Measurements from ENCODE around the gene TAS2R30.
A peak's percentile ranks its signal among the peaks of the same experiment; 100 is the strongest.

TAS2R30 gene, protein sequence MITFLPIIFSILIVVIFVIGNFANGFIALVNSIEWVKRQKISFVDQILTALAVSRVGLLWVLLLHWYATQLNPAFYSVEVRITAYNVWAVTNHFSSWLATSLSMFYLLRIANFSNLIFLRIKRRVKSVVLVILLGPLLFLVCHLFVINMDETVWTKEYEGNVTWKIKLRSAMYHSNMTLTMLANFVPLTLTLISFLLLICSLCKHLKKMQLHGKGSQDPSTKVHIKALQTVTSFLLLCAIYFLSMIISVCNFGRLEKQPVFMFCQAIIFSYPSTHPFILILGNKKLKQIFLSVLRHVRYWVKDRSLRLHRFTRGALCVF

GRCh38 chr12:11134305-11134704 is at the start of gene TAS2R30:
TSS of gene TAS2R30 (minus strand) at chr12:11134644. CDS start at chr12:11134244, 400 bp downstream.
- DNase-seq: no peak

DNA sequence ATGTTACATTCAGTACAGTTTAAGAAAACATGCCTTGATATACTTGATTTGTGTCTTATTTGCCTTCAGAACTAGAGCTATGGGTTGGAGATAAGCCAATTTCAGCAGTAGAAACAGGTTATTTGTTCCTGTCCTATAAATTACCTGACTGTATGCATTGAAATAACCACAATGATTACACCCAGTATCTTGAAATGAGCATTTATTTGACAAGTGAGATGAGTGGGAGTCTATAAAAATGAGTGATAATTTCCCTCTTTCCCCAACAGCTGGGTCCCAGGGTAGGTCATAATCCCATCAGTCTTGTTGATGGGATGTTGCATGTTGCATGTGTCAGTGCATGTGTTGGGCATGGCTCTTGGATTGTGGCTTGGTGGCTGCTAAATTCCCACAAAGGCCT is 48.6 kb upstream of the TAS2R30 start:
- no peak for DNase-seq

GRCh38 chr12:11182529-11182928 is 48.1 kb upstream of the TAS2R30 start:
- DNase-seq: no peak

- DNase-seq: no peak
Observed at GRCh38 chr12:11178250-11178649, 43.8 kb upstream of the TAS2R30 start.

GRCh38 chr12:11174022-11174421 is 39.6 kb upstream of the TAS2R30 start:
- no peak for DNase-seq

GRCh38 chr12:11171969-11172675 is 37.7 kb upstream of the TAS2R30 start:
- no peak for DNase-seq

DNA sequence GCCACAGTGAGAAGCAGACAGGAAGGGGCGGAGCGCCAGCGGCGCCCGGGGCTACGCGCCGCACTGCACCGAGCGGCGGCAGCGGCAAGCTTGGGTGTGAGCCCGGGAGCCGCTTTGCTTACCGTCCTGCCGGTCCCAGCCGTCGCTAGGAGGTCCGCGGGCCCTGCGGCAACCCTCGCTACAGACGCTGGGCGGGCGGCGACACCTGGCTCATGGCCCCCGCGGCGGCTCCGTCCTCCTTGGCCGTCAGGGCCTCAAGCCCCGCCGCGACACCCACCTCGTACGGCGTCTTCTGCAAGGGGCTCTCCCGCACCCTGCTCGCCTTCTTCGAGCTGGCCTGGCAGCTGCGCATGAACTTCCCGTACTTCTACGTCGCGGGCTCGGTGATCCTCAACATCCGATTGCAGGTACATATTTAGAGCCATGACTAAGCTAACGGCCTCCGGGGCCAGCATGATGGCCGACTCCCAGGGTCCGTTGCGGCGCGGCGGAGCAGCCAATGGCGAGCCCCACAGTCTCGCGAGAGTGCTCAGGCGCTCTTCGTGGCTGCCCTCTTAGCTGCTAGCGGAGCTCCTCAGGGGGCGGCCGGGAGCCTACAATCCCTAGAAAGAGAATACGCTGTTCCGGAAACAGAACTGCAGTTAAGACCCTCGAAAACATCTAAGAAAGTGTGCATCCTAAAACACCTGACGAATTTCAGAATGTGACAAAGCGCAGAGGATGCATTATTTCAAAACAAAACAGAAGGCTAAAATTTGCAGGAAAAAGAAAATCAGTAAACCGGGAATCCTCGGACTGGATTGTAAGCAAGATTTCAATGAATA is 36.9 kb upstream of the TAS2R30 start, which contains the start of gene SMIM10L1:
SMIM10L1 (plus strand) TSS at position 50 of the 824 bp plus-strand sequence; CDS start at position 213, 163 bp downstream.
- peak; percentile 85 for DNase-seq

- DNase-seq: no peak
Observed at GRCh38 chr12:11170810-11171144, 36.3 kb upstream of the TAS2R30 start.

DNA sequence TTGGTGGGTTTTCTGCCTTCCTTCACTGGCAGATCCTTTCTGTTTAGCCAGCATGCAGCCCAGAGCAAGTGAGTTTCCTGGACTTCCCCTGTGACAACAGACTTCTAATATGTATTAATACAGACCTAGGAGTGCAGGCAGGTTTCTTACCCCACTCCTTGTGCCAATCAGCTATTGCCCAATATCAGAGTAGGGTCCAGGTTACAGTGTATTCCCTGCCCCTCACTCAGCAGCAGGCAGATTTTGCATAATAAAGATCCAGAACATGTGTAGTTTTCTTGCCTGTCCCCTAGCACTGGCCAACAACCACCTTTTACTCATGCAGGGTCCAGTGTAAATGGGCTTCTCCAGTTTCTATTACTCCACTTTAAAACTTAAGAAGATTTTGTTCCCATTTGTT is 31.9 kb upstream of the TAS2R30 start:
- no peak for DNase-seq

DNA sequence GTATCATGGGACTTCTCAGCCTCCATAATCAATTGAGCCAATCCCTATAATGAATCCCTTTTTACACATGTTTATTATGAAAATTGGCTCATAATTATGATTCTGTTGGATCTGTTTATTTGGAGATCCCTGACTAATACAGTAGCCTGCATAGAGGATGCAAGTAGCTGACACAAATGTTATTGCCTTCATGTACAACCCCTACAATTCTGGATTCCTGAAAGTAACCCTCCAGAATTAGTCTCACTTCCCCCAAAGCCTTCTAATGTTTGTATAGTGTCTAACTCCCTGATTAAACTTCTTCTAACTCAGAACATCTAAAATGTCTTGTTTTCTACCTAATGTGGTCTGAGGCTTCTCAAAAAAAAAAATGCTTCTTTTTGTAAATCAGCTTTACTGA is 29.9 kb upstream of the TAS2R30 start:
- no peak for DNase-seq

DNA sequence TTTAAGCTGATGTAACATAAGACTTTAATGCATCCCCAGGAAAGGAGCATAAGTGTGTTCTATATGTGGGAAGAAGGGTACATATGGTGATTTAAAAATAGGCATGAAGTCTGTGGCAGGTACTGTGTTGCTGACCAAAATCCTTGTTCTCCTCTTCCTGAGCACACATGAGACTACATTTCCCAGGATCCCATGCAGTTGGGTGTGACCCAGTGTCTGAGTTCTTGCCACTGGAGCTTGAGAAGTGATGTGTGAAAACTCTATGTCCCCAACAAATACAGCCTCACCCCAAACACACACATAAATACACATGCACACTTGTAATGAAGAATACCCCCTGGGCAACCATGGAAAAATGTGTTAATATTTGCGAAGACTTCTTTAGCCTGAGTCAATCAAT is 28.1 kb upstream of the TAS2R30 start:
- DNase-seq: no peak

- no peak for DNase-seq
Observed at GRCh38 chr12:11158885-11159444, 24.5 kb upstream of the TAS2R30 start.

- DNase-seq: no peak
Observed at GRCh38 chr12:11154400-11154925, 20.0 kb upstream of the TAS2R30 start.

- DNase-seq: no peak
Observed at GRCh38 chr12:11152725-11153124, 18.3 kb upstream of the TAS2R30 start.

- no peak for DNase-seq
Observed at GRCh38 chr12:11150832-11151231, 16.4 kb upstream of the TAS2R30 start.

- DNase-seq: no peak
Observed at GRCh38 chr12:11147420-11147819, 13.0 kb upstream of the TAS2R30 start.

DNA sequence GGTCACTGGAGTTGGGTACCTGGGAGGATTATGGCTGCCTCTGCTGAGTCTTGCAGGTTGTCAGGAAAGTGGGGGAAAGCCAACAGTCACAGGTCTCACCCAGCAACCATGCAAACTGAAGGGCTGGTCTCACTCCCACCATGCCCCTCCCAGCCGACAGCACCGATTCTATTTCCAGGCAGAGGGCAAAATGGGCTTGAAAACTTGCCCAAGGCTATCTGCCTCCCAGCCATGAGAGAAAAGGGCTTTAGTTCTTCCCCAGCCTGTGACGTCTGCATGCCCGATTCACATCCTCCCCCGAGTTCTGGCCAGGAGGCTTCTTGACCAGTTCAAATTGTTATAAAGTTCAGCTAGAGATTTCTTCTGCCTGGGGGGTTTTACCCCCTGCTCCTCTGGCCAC is 9.9 kb upstream of the TAS2R30 start:
- DNase-seq: no peak

DNA sequence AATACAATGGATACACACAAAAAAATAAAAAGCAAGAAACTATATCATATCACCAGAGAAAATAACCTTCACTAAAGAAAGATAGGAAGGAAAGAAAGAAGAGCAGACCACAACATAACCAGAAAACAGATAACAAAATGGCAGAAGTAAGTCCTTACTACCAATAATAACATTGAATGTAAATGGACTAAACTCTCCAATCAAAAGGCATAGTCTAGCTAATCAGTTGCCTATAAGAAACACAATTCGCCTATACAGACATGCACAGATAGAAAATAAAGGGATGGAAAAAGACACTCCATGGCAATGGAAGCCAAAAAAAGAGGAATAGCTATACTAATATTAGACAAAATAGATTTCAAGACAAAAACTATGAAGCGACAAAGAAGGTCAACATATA is 8.9 kb upstream of the TAS2R30 start:
- DNase-seq: no peak

DNA sequence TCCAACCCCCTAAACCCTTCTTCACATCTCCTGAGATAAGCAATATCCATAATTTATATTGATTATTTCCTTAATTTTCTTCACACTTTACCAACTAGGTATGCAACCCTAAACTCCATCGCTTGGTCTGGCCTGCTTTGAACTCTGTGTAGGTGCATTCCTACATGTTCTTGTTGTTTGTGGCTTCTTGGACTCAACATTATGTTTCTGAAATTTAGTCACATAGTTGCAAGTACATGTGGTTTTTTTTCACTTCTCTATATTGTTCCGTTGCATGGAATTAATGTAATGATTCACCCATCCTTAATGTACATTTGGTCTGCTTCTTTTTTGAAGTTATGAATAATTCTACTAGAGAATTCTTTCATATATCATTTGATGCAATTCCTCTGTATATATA is 1.6 kb upstream of the TAS2R30 start:
- no peak for DNase-seq

DNA sequence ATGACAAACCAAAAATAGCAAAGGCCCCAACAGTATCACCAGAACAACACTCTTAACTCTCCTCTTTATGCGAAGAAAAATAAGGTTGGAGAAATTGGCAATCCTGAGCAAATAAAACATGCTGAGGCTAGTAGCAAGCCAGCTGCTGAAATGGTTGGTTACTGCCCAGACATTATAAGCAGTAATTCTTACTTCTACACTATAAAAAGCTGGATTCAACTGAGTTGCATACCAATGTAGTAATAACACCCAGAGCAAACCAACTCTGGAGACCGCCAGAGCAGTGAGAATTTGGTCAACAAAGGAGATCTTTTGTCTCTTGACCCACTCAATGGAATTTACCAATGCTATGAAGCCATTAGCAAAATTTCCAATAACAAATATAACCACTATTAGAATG is 628 bp downstream of the TAS2R30 start:
- DNase-seq: no peak

DNA sequence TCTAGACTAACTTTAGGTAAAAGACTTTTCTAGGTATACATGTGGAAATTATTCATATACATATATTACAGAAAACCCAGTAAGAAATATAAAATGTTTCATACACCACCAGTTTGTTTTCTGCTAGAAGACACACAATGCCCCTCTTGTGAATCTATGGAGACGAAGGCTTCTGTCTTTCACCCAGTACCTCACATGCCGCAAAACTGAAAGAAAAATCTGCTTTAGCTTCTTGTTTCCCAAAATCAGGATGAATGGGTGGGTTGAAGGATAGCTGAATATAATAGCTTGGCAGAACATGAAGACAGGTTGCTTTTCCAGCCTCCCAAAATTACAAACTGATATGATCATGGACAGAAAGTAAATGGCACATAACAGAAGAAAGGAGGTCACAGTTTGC is 1.3 kb downstream of the TAS2R30 start:
- DNase-seq: no peak

DNA sequence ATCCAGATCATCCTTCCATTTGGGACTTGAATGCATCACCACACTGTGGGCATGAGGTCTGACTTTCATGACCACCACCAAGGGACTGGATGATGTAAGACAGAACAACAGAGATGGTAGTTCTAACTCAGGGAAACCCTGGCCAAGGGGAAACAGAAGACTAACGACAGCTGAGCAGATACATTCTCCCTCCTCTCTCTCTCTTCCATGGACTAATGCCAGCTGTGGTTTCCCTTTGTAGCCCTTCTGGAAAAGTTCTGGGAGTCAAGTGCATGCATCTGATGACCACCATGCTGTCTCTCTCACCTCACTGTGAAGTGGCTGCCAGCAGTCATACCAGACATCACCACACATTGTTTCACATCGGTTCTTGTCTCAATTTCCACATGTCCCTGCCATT is 3.4 kb downstream of the TAS2R30 start:
- DNase-seq: no peak

GRCh38 chr12:11130382-11130781 is 4.1 kb downstream of the TAS2R30 start:
- DNase-seq: no peak
